Left renal cortex interstitium (tissue), 4 donors: ENCODE data around the gene YKT6. TPM values are rescaled to one million over a fixed set of nuclear protein-coding genes. Genes with fewer than 3 reads are reported as not detected.

Experiments
- DNase-seq, 4 donors: peaks; one replicate each; pipeline ENCODE4 v3.0.0-alpha.2; 2013; ENCODE audit warnings: low read depth in 4 of 4, low spot score in 2 of 4, missing footprints in 1 of 4
- polyA plus RNA-seq, 4 donors: library from polyadenylated mRNA; unstranded; fragments of 120-200 nt; gene quantifications; one replicate each; pipeline ENCODE4 v1.2.1, GENCODE V29; 2013; ENCODE audit not compliant: insufficient read length in 4 of 4

Gene YKT6
- polyA plus RNA-seq, 4 donors: 74.4 to 82.3 (median 76.6) TPM

- DNase-seq: no peak
Observed at GRCh38 chr7:44216521-44217222, 15.9 kb downstream of the YKT6 start.

DNA sequence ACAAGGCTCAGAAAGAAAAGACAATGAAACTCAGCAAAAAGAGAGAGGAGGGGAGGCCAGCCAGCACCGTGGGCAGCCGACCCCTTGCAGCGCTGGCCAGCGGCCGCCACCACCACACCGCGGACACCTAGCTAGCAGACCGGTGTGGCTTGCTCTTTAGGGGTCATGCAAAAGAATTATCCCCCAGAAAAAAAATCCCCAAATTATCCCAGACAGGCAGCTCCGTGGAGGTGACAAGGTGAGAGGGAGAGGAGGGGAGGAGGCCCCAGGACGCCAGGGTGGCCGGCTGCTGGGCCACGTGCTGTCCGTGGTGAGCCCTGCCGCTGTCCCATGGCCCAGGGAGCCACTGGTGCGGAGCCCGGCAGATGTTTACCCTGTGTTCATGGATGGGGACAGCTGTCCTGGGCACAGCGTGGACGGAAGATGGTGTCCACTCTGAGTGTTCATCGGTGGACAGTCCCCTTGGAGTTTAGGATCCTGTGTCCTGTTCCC is 16.5 kb downstream of the YKT6 start:
- no peak for DNase-seq

DNA sequence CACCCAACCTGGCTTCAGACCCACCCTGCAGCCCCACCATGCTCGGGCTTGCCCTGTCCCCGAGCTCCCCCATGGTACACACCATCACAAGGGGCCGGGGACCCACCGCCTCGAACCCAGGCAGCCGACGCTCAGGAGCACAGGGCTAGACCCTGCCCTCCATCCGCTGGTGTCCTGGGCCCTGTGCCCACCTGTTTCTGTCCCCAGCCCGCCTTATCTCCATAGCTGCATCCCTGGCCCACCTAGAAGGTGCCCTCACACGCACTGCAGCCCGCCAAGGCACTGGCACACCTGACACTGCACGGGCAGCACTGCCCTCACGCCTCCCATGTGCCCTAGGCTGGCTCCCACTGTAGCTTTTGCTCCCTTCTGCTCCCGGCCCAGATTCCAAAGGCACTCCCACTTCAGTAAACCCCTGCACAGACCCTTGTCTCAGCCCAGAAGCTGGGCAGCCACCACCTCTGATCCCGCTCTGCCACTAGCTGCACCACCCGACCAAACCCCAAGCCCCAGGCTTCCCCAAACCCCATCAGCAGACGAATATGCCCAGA is 17.1 kb downstream of the YKT6 start:
- no peak for DNase-seq

DNA sequence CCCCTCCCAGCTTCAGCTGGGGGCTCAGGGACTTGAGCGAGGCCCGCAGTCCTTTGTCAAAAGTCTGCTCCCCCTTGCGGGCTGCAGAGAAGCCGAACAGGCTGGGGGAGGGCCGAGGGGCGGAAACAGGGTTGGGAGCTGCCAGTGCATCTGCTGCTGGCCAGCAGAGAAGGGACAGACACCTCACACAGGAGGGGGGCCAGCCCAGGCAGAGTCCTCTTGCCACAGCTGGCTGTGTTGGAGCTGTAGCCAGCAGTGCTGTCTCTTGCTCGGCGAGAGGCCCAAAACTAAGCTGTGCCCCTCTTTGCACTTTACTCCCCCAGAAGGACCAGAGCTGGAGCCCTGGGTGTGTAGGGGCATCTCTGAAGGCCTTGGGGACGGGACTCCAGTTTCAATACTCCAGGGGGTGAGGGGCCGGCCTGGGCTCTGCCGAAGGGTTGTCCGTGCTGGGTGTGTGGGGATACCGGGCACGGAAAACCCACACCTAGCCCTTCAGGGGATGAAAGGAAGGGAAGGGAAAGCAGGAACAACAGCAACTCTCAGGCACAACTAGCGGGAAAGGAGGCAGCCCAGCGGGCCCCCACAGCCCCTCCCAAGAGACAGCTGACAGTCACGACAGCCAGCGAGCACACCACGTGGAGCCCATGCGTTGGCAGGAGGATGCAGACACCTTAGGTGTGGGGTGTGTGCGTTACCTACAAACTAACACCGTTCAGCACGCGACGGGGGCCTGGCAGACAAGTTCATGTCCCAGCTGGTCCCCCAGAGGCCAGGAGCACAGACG is 17.8 kb downstream of the YKT6 start:
- no peak for DNase-seq

- no peak for DNase-seq
Observed at GRCh38 chr7:44219371-44220045, 18.7 kb downstream of the YKT6 start.

GRCh38 chr7:44220046-44220357 is 19.2 kb downstream of the YKT6 start:
- no peak for DNase-seq

DNA sequence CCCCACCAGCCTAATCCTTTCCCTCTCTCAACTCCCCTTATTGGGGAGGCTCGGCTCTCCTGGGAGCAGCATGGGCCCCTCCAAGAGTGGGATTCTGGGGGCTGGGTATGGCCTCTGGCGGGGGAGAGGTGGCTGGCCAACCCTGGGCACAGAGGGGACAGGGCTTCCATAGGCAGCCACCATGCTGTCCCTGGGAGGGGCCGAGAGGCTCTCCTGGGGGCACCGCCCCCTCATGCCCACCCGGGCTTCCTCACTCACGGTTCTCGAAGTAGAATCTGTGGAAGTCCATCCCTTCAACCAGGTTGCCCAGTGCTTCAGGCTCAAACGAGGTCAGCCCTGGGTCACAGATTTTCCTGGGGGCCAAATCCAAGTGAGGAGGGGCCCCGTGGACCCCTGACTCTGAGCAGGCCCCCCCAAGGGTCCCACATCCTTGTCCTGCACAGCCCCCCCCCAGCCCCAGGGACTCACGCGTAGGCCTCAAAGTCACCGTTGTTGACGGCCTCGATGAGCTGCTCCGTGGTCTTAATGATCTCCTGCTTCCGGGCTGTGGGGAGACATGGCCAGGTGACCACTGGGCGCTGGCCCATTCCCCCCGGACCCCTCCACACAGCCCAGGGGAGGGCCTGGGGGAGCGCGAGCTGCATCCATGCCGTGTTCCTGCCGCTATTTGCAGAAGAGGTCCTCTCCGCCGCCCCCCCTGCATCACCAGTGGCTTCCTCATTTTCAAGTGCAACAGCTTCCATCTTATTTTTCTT is 19.8 kb downstream of the YKT6 start:
- DNase-seq: no peak

- DNase-seq: no peak
Observed at GRCh38 chr7:44221231-44221791, 20.5 kb downstream of the YKT6 start.

DNA sequence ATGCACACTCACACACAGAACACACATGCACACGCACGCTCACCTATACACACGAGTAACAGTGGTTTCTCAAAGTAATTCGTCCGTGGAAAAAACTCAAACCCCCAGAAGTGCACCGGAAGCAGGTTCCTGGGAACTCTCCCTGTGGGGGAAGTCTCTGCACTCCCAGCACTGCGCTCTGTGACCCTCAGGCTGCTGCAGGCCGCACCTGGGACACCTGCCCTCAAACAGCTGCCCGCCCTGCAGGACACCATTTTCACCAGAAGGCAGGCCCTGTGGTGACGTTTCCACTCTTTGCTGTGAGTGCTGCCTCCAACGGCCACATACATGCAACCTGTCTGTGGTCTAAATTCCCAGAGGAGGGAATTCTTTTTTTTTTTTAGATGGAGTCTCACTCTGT is 21.3 kb downstream of the YKT6 start:
- DNase-seq: no peak

- no peak for DNase-seq
Observed at GRCh38 chr7:44222776-44223261, 22.0 kb downstream of the YKT6 start.

DNA sequence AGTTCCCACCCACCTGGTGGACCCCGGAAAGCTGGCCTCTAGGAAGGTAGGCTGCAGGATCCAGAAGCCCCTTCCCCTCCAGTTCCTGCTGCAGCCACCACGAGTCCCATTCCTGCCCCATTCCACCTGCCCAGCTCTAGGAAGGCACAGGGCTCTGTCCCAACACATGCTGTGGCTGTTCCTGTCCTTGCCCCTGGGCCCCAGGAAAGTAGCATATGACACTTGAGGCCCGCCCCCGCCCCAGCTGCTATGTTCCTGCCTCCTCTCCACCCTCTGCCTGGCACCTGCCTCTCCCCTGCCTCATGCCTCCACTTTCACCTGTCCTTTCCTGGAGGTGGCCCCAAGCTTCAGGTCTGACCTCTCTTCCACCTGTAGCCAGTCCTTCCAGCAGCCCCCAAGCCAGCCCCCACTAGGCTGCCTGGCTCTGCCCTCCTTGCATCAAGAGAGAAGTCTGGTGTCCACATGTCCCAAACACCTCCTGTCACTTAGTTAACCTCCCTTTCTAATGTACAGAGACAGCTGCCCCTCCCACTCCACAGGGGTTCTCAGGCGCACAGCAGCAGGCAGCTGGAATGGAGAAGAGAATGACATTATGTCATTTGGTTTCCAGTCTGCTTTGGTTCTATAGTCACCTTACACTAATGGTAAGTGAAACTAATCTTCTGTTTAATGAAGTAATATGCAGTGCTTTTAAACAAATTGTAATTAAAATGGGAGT is 22.7 kb downstream of the YKT6 start:
- no peak for DNase-seq

DNA sequence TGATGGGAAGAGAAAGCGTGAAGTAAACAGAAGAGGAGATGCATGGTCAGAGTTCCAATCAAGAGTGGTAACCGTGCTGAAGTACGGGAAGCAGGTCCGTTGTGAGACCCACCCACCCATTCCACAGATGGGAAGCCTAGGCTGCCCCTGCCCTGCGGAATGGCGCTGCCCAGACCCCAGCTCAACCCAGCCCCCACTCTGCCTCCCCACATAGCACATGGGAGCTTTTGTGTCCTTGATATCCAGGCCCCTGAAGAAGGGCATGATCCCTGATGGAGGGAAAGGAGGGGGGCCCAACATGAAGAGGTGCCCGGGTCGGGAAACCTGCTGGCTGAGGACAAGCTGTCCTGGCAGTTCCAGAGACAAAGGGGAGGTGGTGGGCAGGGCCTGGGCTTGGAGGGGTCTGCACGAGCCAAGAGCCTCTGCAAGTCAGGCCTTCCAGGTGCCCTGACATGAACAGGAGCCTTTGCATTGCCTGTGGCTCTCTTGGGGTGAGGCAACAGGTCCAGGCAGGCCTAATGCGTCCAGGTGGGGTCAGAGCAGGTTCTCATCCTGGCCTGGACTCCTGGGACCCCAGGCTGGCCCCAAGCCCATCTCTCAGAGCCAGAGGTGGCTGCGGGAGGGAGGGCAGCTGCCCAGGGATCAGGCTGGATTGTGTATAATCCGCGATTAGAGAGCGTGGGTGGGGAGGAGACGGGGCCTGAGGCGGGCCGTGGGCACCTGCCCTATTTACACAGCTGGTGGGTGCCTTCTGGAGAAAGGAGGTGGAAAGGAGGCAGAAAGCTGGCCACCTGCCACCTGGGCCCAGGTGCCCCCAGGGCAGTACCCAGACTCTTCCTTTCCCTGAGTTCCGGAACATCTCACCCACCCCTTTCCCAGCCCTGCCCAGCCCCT is 23.5 kb downstream of the YKT6 start:
- no peak for DNase-seq

GRCh38 chr7:44224974-44225565 is 24.3 kb downstream of the YKT6 start:
- no peak for DNase-seq

DNA sequence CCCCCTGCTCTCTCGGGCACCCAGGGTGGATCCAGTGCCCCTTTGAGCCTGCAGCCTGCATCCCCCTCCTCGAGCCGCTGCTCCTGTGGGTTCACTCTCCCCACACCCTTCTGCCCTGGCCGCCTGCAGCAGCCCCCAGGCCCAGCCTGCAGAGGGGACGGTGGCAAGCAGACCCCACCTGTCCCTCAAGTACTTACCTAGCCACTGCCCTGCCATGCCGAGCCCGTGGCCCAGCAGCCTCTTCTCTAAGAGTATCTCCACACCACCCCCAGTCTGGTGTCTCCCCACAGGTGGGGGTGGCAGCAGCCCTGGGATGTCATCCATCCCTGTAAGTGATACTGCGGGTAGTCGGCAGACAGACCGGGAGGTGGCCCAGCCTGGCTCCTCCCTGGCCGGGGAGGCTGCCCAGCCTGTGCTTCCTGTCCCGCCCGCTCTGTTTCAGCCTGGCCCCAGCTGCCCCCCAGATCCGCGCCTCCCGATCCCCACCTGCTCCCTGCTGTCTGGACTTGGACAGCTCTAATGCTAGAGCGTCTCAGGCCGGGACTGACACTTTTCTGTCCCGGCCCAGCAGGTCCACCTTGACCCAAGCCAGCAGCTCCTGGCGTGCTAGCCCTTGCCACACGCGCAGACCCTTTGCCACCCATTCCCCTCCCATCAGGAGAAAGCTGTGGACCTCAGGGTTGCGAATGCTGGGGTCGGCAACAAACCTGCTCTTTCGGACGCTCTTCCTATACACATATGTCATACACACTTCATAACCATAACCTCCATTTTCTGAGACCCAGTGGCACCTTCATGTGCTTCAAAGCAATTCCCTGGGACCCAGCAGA is 25.0 kb downstream of the YKT6 start:
- DNase-seq: no peak

GRCh38 chr7:44226396-44226753 is 25.6 kb downstream of the YKT6 start:
- DNase-seq: no peak

DNA sequence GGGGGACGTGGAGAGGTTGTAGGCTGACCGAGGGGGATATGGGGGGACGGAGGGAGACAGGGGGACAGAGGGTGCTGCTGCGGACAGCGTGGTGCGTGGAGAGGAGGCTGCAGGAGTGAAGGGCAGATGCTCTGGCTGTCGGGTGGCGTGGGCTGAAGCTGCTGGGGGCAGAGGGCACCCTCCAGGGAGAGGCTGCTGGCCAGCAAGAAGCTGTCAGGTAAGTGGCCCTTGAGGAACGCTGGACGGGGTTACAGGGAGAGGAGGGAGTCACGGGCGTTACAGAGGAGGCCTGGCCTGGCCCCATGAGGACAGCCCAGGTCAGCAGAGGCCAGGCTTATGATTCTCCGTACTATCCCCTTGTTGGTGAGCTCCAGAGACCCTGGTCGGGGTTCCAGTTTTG is 27.1 kb downstream of the YKT6 start:
- DNase-seq: no peak
